H1 (cell line): ENCODE measurements around the gene SKOR2. TPM values are rescaled to one million over a fixed set of nuclear protein-coding genes. Genes with fewer than 3 reads are reported as not detected.

Experiments
- CTCF ChIA-PET: fragments of 300-600 bp; sonication (Branson Sonifier 250); formaldehyde crosslinking; loops from one replicate; lab custom pipeline; 2021; ENCODE audit not compliant: partially characterized antibody; lab: Charles Lee
- POLR2A ChIA-PET: fragments of 300-600 bp; sonication (Branson Sonifier 250); formaldehyde crosslinking; loops from one replicate; lab custom pipeline; 2021; ENCODE audit warnings: inconsistent platforms; ENCODE audit not compliant: partially characterized antibody; lab: Charles Lee
- DNase-seq, 2 experiments: peaks; one replicate each; pipeline versions ENCODE4 v3.0.0 to v3.0.0-alpha.2; 2010 to 2022; ENCODE audit warnings: low spot score in 2 of 2, low read depth in 1 of 2, mixed read lengths in 1 of 2
- FAIRE-seq: peaks from 2 replicates; lab custom pipeline; 2011; peaks lifted over from hg19 to GRCh38; lab: Jason Lieb, UNC
- H2AFZ ChIP-seq: 2 replicates; pipeline ENCODE4 v1.8.1; 2012; ENCODE audit warnings: low read length, inconsistent platforms
- H2AK5ac ChIP-seq: 2 replicates; pipeline ENCODE4 v1.6.1; 2013; ENCODE audit warnings: low read depth, low read length
- H2BK120ac ChIP-seq: replicated peaks from 2 replicates; pipeline ENCODE3; 2013; ENCODE audit warnings: low read depth, low read length, inconsistent platforms
- H2BK12ac ChIP-seq: 2 replicates; pipeline ENCODE4 v1.6.1; 2013; ENCODE audit warnings: low read depth, low read length
- H2BK15ac ChIP-seq: 2 replicates; pipeline ENCODE4 v1.6.1; 2013; ENCODE audit warnings: low read length
- H2BK20ac ChIP-seq: 2 replicates; pipeline ENCODE4 v1.6.1; 2013; ENCODE audit warnings: low read length
- H2BK5ac ChIP-seq: 2 replicates; pipeline ENCODE4 v1.6.1; 2013; ENCODE audit warnings: low read depth, low read length
- H3K14ac ChIP-seq: 2 replicates; pipeline ENCODE4 v1.6.1; 2013; ENCODE audit warnings: inconsistent platforms; ENCODE audit not compliant: insufficient read length
- H3K18ac ChIP-seq: 2 replicates; pipeline ENCODE4 v1.6.1; 2013; ENCODE audit warnings: low read length; ENCODE audit errors: extremely low read depth
- H3K23ac ChIP-seq: 2 replicates; pipeline ENCODE4 v1.6.1; 2013; ENCODE audit warnings: inconsistent platforms; ENCODE audit not compliant: insufficient read length
- H3K23me2 ChIP-seq: 2 replicates; pipeline ENCODE4 v1.6.1; 2013; ENCODE audit warnings: low read depth, low read length
- H3K27ac ChIP-seq: 2 replicates; pipeline ENCODE4 v1.6.1; 2011; ENCODE audit warnings: low read depth, low read length, inconsistent platforms
- H3K27me3 ChIP-seq, 4 experiments: replicated peaks in 1 of 4; 1 replicate in 1 of 4; 2 replicates in 3 of 4; pipeline versions ENCODE4 v1.6.1 to v1.8.1; 2011 to 2013; ENCODE audit warnings: low read length in 3 of 4, mild to moderate bottlenecking in 3 of 4, inconsistent platforms in 2 of 4, mixed read lengths in 2 of 4, moderate library complexity in 1 of 4; ENCODE audit not compliant: control insufficient read depth in 3 of 4, insufficient read depth in 3 of 4; ENCODE audit errors: extremely low read depth in 1 of 4
- H3K36me3 ChIP-seq, 4 experiments: 2 replicates each; pipeline versions ENCODE4 v1.6.1 to v1.8.1; 2011 to 2013; ENCODE audit warnings: mild to moderate bottlenecking in 4 of 4, low read length in 3 of 4, moderate library complexity in 2 of 4, control low read depth in 1 of 4, inconsistent platforms in 1 of 4; ENCODE audit not compliant: insufficient read depth in 4 of 4, control insufficient read depth in 2 of 4
- H3K4ac ChIP-seq: replicated peaks from 2 replicates; pipeline ENCODE3; 2013; ENCODE audit warnings: low read length, low read depth, mixed read lengths, inconsistent platforms; ENCODE audit not compliant: insufficient read length
- H3K4me1 ChIP-seq, 4 experiments: replicated peaks in 1 of 4; 1 replicate in 1 of 4; 2 replicates in 3 of 4; pipeline versions ENCODE4 v1.6.1 to v1.8.1; 2011 to 2013; ENCODE audit warnings: low read length in 3 of 4, inconsistent platforms in 2 of 4, mixed read lengths in 1 of 4; ENCODE audit not compliant: insufficient read depth in 4 of 4, control insufficient read depth in 3 of 4
- H3K4me2 ChIP-seq, 2 experiments: 2 replicates each; pipeline versions ENCODE4 v1.6.1 to v1.8.1; 2011 to 2013; ENCODE audit warnings: low read depth in 2 of 2, low read length in 2 of 2, control low read depth in 1 of 2, inconsistent platforms in 1 of 2, mild to moderate bottlenecking in 1 of 2; ENCODE audit not compliant: insufficient read depth in 1 of 2
- H3K4me3 ChIP-seq, 4 experiments: fragments of 200-600, 300-600 bp in 1 of 4; sonication (generic), shearing (Covaris generic), sonication (Bioruptor Twin) in 1 of 4; 2 replicates each; pipeline versions ENCODE4 v1.5.1 to v1.8.1; 2011 to 2016; ENCODE audit warnings: low read length in 4 of 4, low read depth in 3 of 4, control low read depth in 2 of 4, inconsistent platforms in 2 of 4, mild to moderate bottlenecking in 2 of 4, mixed read lengths in 1 of 4, moderate library complexity in 1 of 4; ENCODE audit not compliant: insufficient read depth in 2 of 4; ENCODE audit errors: extremely low read depth in 1 of 4
- H3K56ac ChIP-seq: replicated peaks from 2 replicates; pipeline ENCODE3; 2013; ENCODE audit warnings: low read depth, mild to moderate bottlenecking, mixed read lengths, low read length, inconsistent platforms; ENCODE audit not compliant: insufficient read length
- H3K79me1 ChIP-seq: 2 replicates; pipeline ENCODE4 v1.6.1; 2013; ENCODE audit warnings: low read depth, low read length, control low read depth
- H3K79me2 ChIP-seq, 2 experiments: 2 replicates each; pipeline versions ENCODE4 v1.6.1 to v1.8.1; 2012 to 2013; ENCODE audit warnings: low read length in 2 of 2, mild to moderate bottlenecking in 2 of 2, inconsistent platforms in 1 of 2; ENCODE audit not compliant: insufficient read depth in 2 of 2, control insufficient read depth in 1 of 2
- H3K9ac ChIP-seq, 4 experiments: replicated peaks in 1 of 4; 1 replicate in 1 of 4; 2 replicates in 3 of 4; pipeline versions ENCODE4 v1.6.1 to v1.8.1; 2011 to 2013; ENCODE audit warnings: low read depth in 3 of 4, low read length in 3 of 4, control low read depth in 2 of 4, mild to moderate bottlenecking in 2 of 4, moderate library complexity in 2 of 4, inconsistent platforms in 1 of 4; ENCODE audit errors: extremely low read depth in 1 of 4
- H3K9me3 ChIP-seq, 2 experiments: 2 replicates each; pipeline versions ENCODE4 v1.6.1 to v1.8.1; 2012 to 2013; ENCODE audit warnings: mild to moderate bottlenecking in 2 of 2, moderate library complexity in 2 of 2, control low read depth in 1 of 2, inconsistent platforms in 1 of 2, low read depth in 1 of 2, low read length in 1 of 2, mixed read lengths in 1 of 2; ENCODE audit not compliant: insufficient read depth in 2 of 2
- H4K20me1 ChIP-seq, 2 experiments: replicated peaks in 1 of 2; 2 replicates each; pipeline versions ENCODE3 to v1.8.1; 2011 to 2013; ENCODE audit warnings: inconsistent platforms in 2 of 2, low read length in 2 of 2, mild to moderate bottlenecking in 1 of 2; ENCODE audit not compliant: insufficient read depth in 2 of 2, control insufficient read depth in 1 of 2
- H4K5ac ChIP-seq: 2 replicates; pipeline ENCODE4 v1.6.1; 2013; ENCODE audit warnings: low read length, low read depth, mixed read lengths, inconsistent platforms; ENCODE audit not compliant: insufficient read length
- H4K8ac ChIP-seq: 2 replicates; pipeline ENCODE4 v1.8.0; 2013; ENCODE audit warnings: mild to moderate bottlenecking, moderate library complexity, low read length, inconsistent platforms; ENCODE audit not compliant: insufficient read depth; ENCODE audit errors: extremely low read depth
- H4K91ac ChIP-seq: replicated peaks from 2 replicates; pipeline ENCODE3; 2013; ENCODE audit warnings: low read length, mixed read lengths, inconsistent platforms; ENCODE audit not compliant: insufficient read length
- CBX5 ChIP-seq: fragments of 300-800, 300-1000 bp; sonication (generic); IDR thresholded peaks from 2 replicates; pipeline ENCODE4 v1.7.1; 2016; ENCODE audit warnings: antibody characterized with exemption, low read length, low read depth
- CBX8 ChIP-seq: fragments of 300-800, 300-1000 bp; sonication (generic); IDR thresholded peaks from 2 replicates; pipeline ENCODE4 v1.7.1; 2016; ENCODE audit warnings: low read depth, low read length, borderline replicate concordance
- CREB1 ChIP-seq: IDR thresholded peaks from 2 replicates; pipeline ENCODE4 v1.6.1; 2012; ENCODE audit warnings: inconsistent platforms
- HDAC2 ChIP-seq, 2 experiments: fragments of 300-600 bp in 1 of 2; sonication (generic) in 1 of 2; IDR thresholded peaks; 2 replicates each; pipeline ENCODE4 v1.6.1; 2011 to 2012; ENCODE audit warnings: low read depth in 2 of 2, low read length in 2 of 2, mild to moderate bottlenecking in 2 of 2, moderate library complexity in 2 of 2, borderline replicate concordance in 1 of 2, inconsistent platforms in 1 of 2
- JUN ChIP-seq: IDR thresholded peaks from 2 replicates; pipeline ENCODE4 v1.6.1; 2011; ENCODE audit warnings: low read depth, mild to moderate bottlenecking, improper control_type of control experiment, low read length
- KDM1A ChIP-seq: fragments of 200-600, 300-600 bp; sonication (generic); IDR thresholded peaks from 2 replicates; pipeline ENCODE4 v1.7.1; 2016; ENCODE audit warnings: mild to moderate bottlenecking, low read length, borderline replicate concordance
- NANOG ChIP-seq: IDR thresholded peaks from 2 replicates; pipeline ENCODE4 v1.6.1; 2011; ENCODE audit warnings: low read length, low read depth, mild to moderate bottlenecking, inconsistent platforms; ENCODE audit not compliant: insufficient read depth, poor library complexity, severe bottlenecking
- RAD21 ChIP-seq, 2 experiments: IDR thresholded peaks in 1 of 2; conservative IDR thresholded peaks in 1 of 2; 2 replicates each; pipeline ENCODE4 v1.6.1; 2011; ENCODE audit warnings: low read depth in 2 of 2, low read length in 2 of 2, improper control_type of control experiment in 1 of 2, inconsistent platforms in 1 of 2, mild to moderate bottlenecking in 1 of 2, moderate library complexity in 1 of 2
- RBBP5 ChIP-seq: IDR thresholded peaks from 2 replicates; pipeline ENCODE4 v1.7.1; 2012; ENCODE audit warnings: low read depth, mild to moderate bottlenecking, inconsistent platforms, low read length, moderate library complexity, borderline replicate concordance
- TEAD4 ChIP-seq: IDR thresholded peaks from 2 replicates; pipeline ENCODE4 v1.6.1; 2012; ENCODE audit warnings: low read depth, low read length, inconsistent platforms, mixed read lengths
- ZNF274 ChIP-seq: IDR thresholded peaks from 2 replicates; pipeline ENCODE4 v1.7.0; 2012; ENCODE audit warnings: low read length, borderline replicate concordance; ENCODE audit errors: extremely low read depth
- WGBS, 2 experiments: shearing (Covaris generic) in 1 of 2; methylation state at CpG; one replicate each; pipeline versions ENCODE4 v1.1.6 to v1.1.7; 2013 to 2015; ENCODE audit warnings: low lambda C conversion rate in 2 of 2, mixed read lengths in 2 of 2, inconsistent platforms in 1 of 2, low coverage in 1 of 2, missing lambda C conversion rate in 1 of 2; ENCODE audit not compliant: insufficient replicate concordance in 2 of 2, insufficient coverage in 1 of 2, insufficient read length in 1 of 2; ENCODE audit errors: extremely low coverage in 1 of 2, missing lambda C conversion rate in 1 of 2; 5-methylcytosine and 5-hydroxymethylcytosine counted together
- polyA plus RNA-seq, 7 experiments: library from polyadenylated mRNA; depleted of rRNA in 3 of 7; stranded (reverse) in 5 of 7; unstranded in 2 of 7; fragments of >200 nt in 5 of 7; fragments of 200-250 nt in 2 of 7; gene quantifications; 1 replicate in 5 of 7; 2 replicates in 1 of 7; 4 replicates in 1 of 7; pipeline versions ENCODE4 v1.2.1 to v1.2.3, GENCODE V29; 2011 to 2013; ENCODE audit warnings: missing spikeins in 2 of 7, mixed read lengths in 2 of 7
- total RNA-seq: library from RNA; stranded (reverse); fragmentation: NEBNext Ultra II Directional; extraction: Animal tissue kit (Norgen Biotek cat#: 25700); gene quantifications from 2 replicates; pipeline ENCODE4 v1.2.1, GENCODE V29; 2021

SKOR2 gene
- total and polyA plus RNA-seq, 2 of the 8 experiments (the other 6 are each of a cell fraction or from before 2014, with no cell fraction given) = 0.05 to 0.11 TPM

GRCh38 chr18:47175898-47176575 lies 75.4 kb downstream of the SKOR2 start, which contains the start of gene IER3IP1:
Gene IER3IP1, minus strand, starts transcription at chr18:47176364. Its CDS starts 87 bp downstream, at chr18:47176277.
- Histone ChIP-seq H3K4ac (no peak within 1 kb of the TSS), H2AK5ac (no peak within 1 kb of the TSS), H3K27me3 (no peaks in the 10 kb centered on the region), H3K79me1 (peaks cover 5% of the 10 kb centered on the region), H4K20me1 (peaks cover 0 to 4% of the 10 kb centered on the region in 2 experiments), H3K9me3 (no peaks in the 10 kb centered on the region), H3K79me2 (peaks cover 0 to 39% of the 10 kb centered on the region in 2 experiments; a peak in 3 of 4 replicates), H3K56ac (no peak within 1 kb of the TSS), H4K91ac (no peak within 1 kb of the TSS), H2BK120ac (no peak within 1 kb of the TSS), H2BK20ac (no peak within 1 kb of the TSS), H3K36me3 (peaks cover 0 to 2% (median 0%) of the 10 kb centered on the region in 4 experiments; a peak in 1 of 8 replicates), H2BK15ac (no peak within 1 kb of the TSS), H3K14ac (no peak within 1 kb of the TSS), H3K18ac (peak within 1 kb of the TSS; percentile 71; the same call in 1 of the 2 replicates), H4K8ac (peak within 1 kb of the TSS; percentile 66), H3K27ac (peak within 1 kb of the TSS; percentile 73; the same call in 1 of the 2 replicates), H3K9ac (peak within 1 kb of the TSS; percentile 62 to 98 (median 87)), H2AFZ (peak within 1 kb of the TSS; percentile 28; the same call in 1 of the 2 replicates), H3K4me3 (peak within 1 kb of the TSS; percentile 82 to 95 (median 90)), H3K23me2 (no peaks in the 10 kb centered on the region; the same call in 1 of the 2 replicates), H2BK12ac (no peak within 1 kb of the TSS), H3K4me1 (peaks cover 3 to 5% (median 4%) of the 10 kb centered on the region in 4 experiments; a peak in 5 of 7 replicates), H3K4me2 (peak within 1 kb of the TSS; percentile 65 to 82), H4K5ac (peak within 1 kb of the TSS; percentile 83), H3K23ac (no peak within 1 kb of the TSS), H2BK5ac (no peak within 1 kb of the TSS; the same call in 1 of the 2 replicates)
- DNase-seq = peak in 1 of 2 experiments; percentile 94
- ChIA-PET CTCF (interaction anchor here (0.7 kb wide), 1 partner anchor 9 kb away, joined by 3 read pairs; no protein-coding TSS in a partner anchor), POLR2A (no interaction called here)
- whole genome bisulfite sequencing, 2 experiments = 3% methylated on average over 41 of the region's 48 CpGs; no CpG with 5 or more reads in 1 of the 2 experiments
- no peak for FAIRE-seq
- TF ChIP-seq ZNF274 (no peak), HDAC2 (IDR thresholded peaks at IDR 0.05; ENCODE audit: borderline replicate concordance in 1 of 2, low read depth in 2 of 2, low read length in 2 of 2) (no peak; a peak in 1 of 4 replicates), RBBP5 (peak; percentile 45; the same call in 1 of the 2 replicates), CBX8 (no peak), CREB1 (peak; percentile 40; the same call in 1 of the 2 replicates), NANOG (no peak), JUN (no peak), CBX5 (no peak), RAD21 (IDR thresholded peaks at IDR 0.05 in 1 of 2, conservative IDR thresholded peaks at IDR 0.05 in 1 of 2; ENCODE audit: low read depth in 2 of 2, low read length in 2 of 2) (peak in 1 of 2 experiments; percentile 9; a peak in 2 of 4 replicates), TEAD4 (no peak), KDM1A (no peak)
